WTC11 (cell line): Measurements from ENCODE around the gene ABLIM2.

Experiments used
- ATF1 ChIP-seq: sonication (generic); formaldehyde crosslinking; IDR thresholded peaks from 2 replicates; pipeline ENCODE4 v1.8.1; 2023; ENCODE audit warnings: mild to moderate bottlenecking, moderate library complexity, missing genetic modification reagents
- ATF2 ChIP-seq: sonication (generic); formaldehyde crosslinking; IDR thresholded peaks from 2 replicates; pipeline ENCODE4 v1.8.1; 2022; ENCODE audit warnings: low read depth, missing genetic modification reagents, borderline replicate concordance
- CTCF ChIP-seq: fragments of 200-600 bp; IDR thresholded peaks from 2 replicates; pipeline ENCODE4 v1.8.0; 2022; ENCODE audit warnings: antibody characterized with exemption
- ERG ChIP-seq: fragments of 250-450 bp; sonication (Bioruptor Pico); IDR thresholded peaks from 2 replicates; pipeline ENCODE4 v1.8.0; 2021; ENCODE audit warnings: mild to moderate bottlenecking
- FOXP1 ChIP-seq: sonication (generic); formaldehyde crosslinking; IDR thresholded peaks from 2 replicates; pipeline ENCODE4 v1.8.0; 2022; ENCODE audit warnings: missing genetic modification reagents, mild to moderate bottlenecking, moderate library complexity, borderline replicate concordance
- FOXP4 ChIP-seq: sonication (generic); formaldehyde crosslinking; IDR thresholded peaks from 2 replicates; pipeline ENCODE4 v1.8.0; 2022; ENCODE audit warnings: mild to moderate bottlenecking, missing genetic modification reagents
- GABPB1 ChIP-seq: sonication (generic); formaldehyde crosslinking; IDR thresholded peaks from 2 replicates; pipeline ENCODE4 v1.8.1; 2023; ENCODE audit warnings: mild to moderate bottlenecking, missing genetic modification reagents
- HMGXB4 ChIP-seq: sonication (generic); formaldehyde crosslinking; IDR thresholded peaks from 2 replicates; pipeline ENCODE4 v1.8.1; 2023; ENCODE audit warnings: mild to moderate bottlenecking, moderate library complexity, missing genetic modification reagents
- IRF1 ChIP-seq: sonication (generic); formaldehyde crosslinking; IDR thresholded peaks from 2 replicates; pipeline ENCODE4 v1.8.0; 2023; ENCODE audit warnings: missing genetic modification reagents
- JUN ChIP-seq: sonication (generic); formaldehyde crosslinking; IDR thresholded peaks from 2 replicates; pipeline ENCODE4 v1.8.0; 2023; ENCODE audit warnings: mild to moderate bottlenecking, missing genetic modification reagents
- NFE2L1 ChIP-seq: sonication (generic); formaldehyde crosslinking; IDR thresholded peaks from 2 replicates; pipeline ENCODE4 v1.8.1; 2023; ENCODE audit warnings: missing genetic modification reagents
- TCF7 ChIP-seq: sonication (generic); formaldehyde crosslinking; IDR thresholded peaks from 2 replicates; pipeline ENCODE4 v1.8.0; 2022; ENCODE audit warnings: mild to moderate bottlenecking, low read depth, missing genetic modification reagents, moderate library complexity
- ZBTB43 ChIP-seq: sonication (generic); formaldehyde crosslinking; IDR thresholded peaks from 2 replicates; pipeline ENCODE4 v1.8.1; 2023; ENCODE audit warnings: mild to moderate bottlenecking, missing genetic modification reagents
- ZNF317 ChIP-seq: sonication (generic); formaldehyde crosslinking; IDR thresholded peaks from 2 replicates; pipeline ENCODE4 v1.8.1; 2023; ENCODE audit warnings: low read depth, mild to moderate bottlenecking, moderate library complexity, missing genetic modification reagents, borderline replicate concordance

GRCh38 chr4:8170341-8170740 is 11.7 kb upstream of the ABLIM2 start:
- TF ChIP-seq IRF1 (CRISPR knock-in tag) (no peak), ATF1 (CRISPR knock-in tag) (no peak), ZNF317 (CRISPR knock-in tag) (no peak), JUN (CRISPR knock-in tag) (no peak), CTCF (no peak), FOXP4 (no peak), ERG (no peak), GABPB1 (CRISPR knock-in tag) (no peak), NFE2L1 (no peak), TCF7 (CRISPR knock-in tag) (no peak), HMGXB4 (CRISPR knock-in tag) (no peak), FOXP1 (CRISPR knock-in tag) (no peak), ZBTB43 (CRISPR knock-in tag) (no peak), ATF2 (no peak)
